ENCODE measurements around the gene FMO1.

Gene FMO1

GRCh38 chr1:171250263-171250662, 2.0 kb downstream of the FMO1 start:
- TF ChIP-seq FOXP2 (optimal IDR thresholded peaks at IDR 0.05; ENCODE audit: borderline replicate concordance, extremely low read depth, extremely low read length, insufficient read depth) (no peak), SIN3A (IDR thresholded peaks at IDR 0.05; ENCODE audit: borderline replicate concordance, insufficient read depth, low read length) (no peak), POLR2AphosphoS5 (IDR thresholded peaks at IDR 0.05; ENCODE audit: low read depth, low read length) (no peak), TAF1 (IDR thresholded peaks at IDR 0.05; ENCODE audit: borderline replicate concordance, insufficient read depth, low read length) (no peak), REST (IDR thresholded peaks at IDR 0.05; ENCODE audit: insufficient read depth in 1 of 2, low read depth in 2 of 2, low read length in 2 of 2) (no peak)

- TF ChIP-seq REST (IDR thresholded peaks at IDR 0.05; ENCODE audit: insufficient read depth in 1 of 2, low read depth in 2 of 2, low read length in 2 of 2) (no peak), SIN3A (IDR thresholded peaks at IDR 0.05; ENCODE audit: borderline replicate concordance, insufficient read depth, low read length) (no peak), FOXP2 (optimal IDR thresholded peaks at IDR 0.05; ENCODE audit: borderline replicate concordance, extremely low read depth, extremely low read length, insufficient read depth) (no peak), POLR2AphosphoS5 (IDR thresholded peaks at IDR 0.05; ENCODE audit: low read depth, low read length) (no peak), TAF1 (IDR thresholded peaks at IDR 0.05; ENCODE audit: borderline replicate concordance, insufficient read depth, low read length) (no peak)
Observed at GRCh38 chr1:171251042-171251951, 3.0 kb downstream of the FMO1 start.

GRCh38 chr1:171251952-171252300, 3.6 kb downstream of the FMO1 start:
- TF ChIP-seq POLR2AphosphoS5 (IDR thresholded peaks at IDR 0.05; ENCODE audit: low read depth, low read length) (no peak), TAF1 (IDR thresholded peaks at IDR 0.05; ENCODE audit: borderline replicate concordance, insufficient read depth, low read length) (no peak), SIN3A (IDR thresholded peaks at IDR 0.05; ENCODE audit: borderline replicate concordance, insufficient read depth, low read length) (no peak), REST (IDR thresholded peaks at IDR 0.05; ENCODE audit: insufficient read depth in 1 of 2, low read depth in 2 of 2, low read length in 2 of 2) (no peak), FOXP2 (optimal IDR thresholded peaks at IDR 0.05; ENCODE audit: borderline replicate concordance, extremely low read depth, extremely low read length, insufficient read depth) (no peak)

GRCh38 chr1:171252482-171252881, 4.2 kb downstream of the FMO1 start:
- no peak for TF ChIP-seq SIN3A (IDR thresholded peaks at IDR 0.05; ENCODE audit: borderline replicate concordance, insufficient read depth, low read length)
- no peak for TF ChIP-seq FOXP2 (optimal IDR thresholded peaks at IDR 0.05; ENCODE audit: borderline replicate concordance, extremely low read depth, extremely low read length, insufficient read depth)
- no peak for TF ChIP-seq REST (IDR thresholded peaks at IDR 0.05; ENCODE audit: insufficient read depth in 1 of 2, low read depth in 2 of 2, low read length in 2 of 2)
- TF ChIP-seq POLR2AphosphoS5 (IDR thresholded peaks at IDR 0.05; ENCODE audit: low read depth, low read length): no peak
- no peak for TF ChIP-seq TAF1 (IDR thresholded peaks at IDR 0.05; ENCODE audit: borderline replicate concordance, insufficient read depth, low read length)

All from PFSK-1 (cell line).